ENCODE results near the gene IKZF5.

The IKZF5 gene

GRCh38 chr10:123011987-123012386, 3.4 kb upstream of the IKZF5 start:
- no peak overlapping the region for H3K27ac ChIP-seq (ENCODE audit: extremely low read depth, low read depth, low read length)
- POLR2A ChIA-PET: interaction anchor here (1.1 kb wide), 1 partner anchor 31 kb away, joined by 3 read pairs; the partner anchor contains the start of gene PSTK

GRCh38 chr10:123009105-123009820, 668 bp upstream of the IKZF5 start:
- Histone ChIP-seq H3K9me3 (ENCODE audit: control insufficient read depth, insufficient read depth, low read depth, low read length) (no peaks in the 10 kb centered on the region), H3K36me3 (ENCODE audit: control insufficient read depth in 2 of 2, insufficient read depth in 1 of 2, low read length in 2 of 2) (peaks cover 0 to 5% of the 10 kb centered on the region in 2 experiments; a peak in 2 of 3 replicates), H3K4me1 (ENCODE audit: control insufficient read depth, insufficient read depth, low read length) (peaks cover 16% of the 10 kb centered on the region), H3K4me3 (ENCODE audit: low read depth, low read length) (peak overlapping the region; percentile 100), H3K27ac (ENCODE audit: extremely low read depth, low read depth, low read length) (peak overlapping the region; percentile 68; the same call in 1 of the 2 replicates)
- ChIA-PET POLR2A (interaction anchor here (0.6 to 2.0 kb wide), 5 partner anchors 11 to 1070 kb away, joined by 3 to 9 read pairs (median 3); partner anchors contain the start of genes BUB3 and PSTK), CTCF (no interaction called here)
- TF ChIP-seq CTCF (tag by site-specific recombination; IDR thresholded peaks at IDR 0.05) (no peak), ZNF280D (tag by site-specific recombination; IDR thresholded peaks at IDR 0.05) (no peak), GFI1B (tag by site-specific recombination; IDR thresholded peaks at IDR 0.05) (no peak), ZNF366 (tag by site-specific recombination; conservative IDR thresholded peaks at IDR 0.05) (no peak), ZNF48 (tag by site-specific recombination; IDR thresholded peaks at IDR 0.05) (no peak), ZNF341 (tag by site-specific recombination; IDR thresholded peaks at IDR 0.05; ENCODE audit: low read depth) (no peak), AEBP2 (tag by site-specific recombination; IDR thresholded peaks at IDR 0.05; ENCODE audit: borderline replicate concordance) (no peak), ZNF350 (tag by site-specific recombination; IDR thresholded peaks at IDR 0.05) (no peak), ZNF624 (tag by site-specific recombination; IDR thresholded peaks at IDR 0.05) (no peak), INSM2 (tag by site-specific recombination; IDR thresholded peaks at IDR 0.05) (no peak)

More at GRCh38 chr10:123011987-123012386, 3.4 kb upstream of the IKZF5 start:
- H3K4me3 ChIP-seq (ENCODE audit: low read depth, low read length): no peak overlapping the region
- CTCF ChIA-PET: interaction anchor here (0.6 to 1.3 kb wide), 6 partner anchors 10 to 121 kb away, joined by 3 to 6 read pairs (median 3); no protein-coding TSS in a partner anchor
- peaks cover 3% of the 10 kb centered on the region; the same call in 1 of the 2 replicates for H3K4me1 ChIP-seq (ENCODE audit: control insufficient read depth, insufficient read depth, low read length)
- TF ChIP-seq ZBTB48 (tag by site-specific recombination; IDR thresholded peaks at IDR 0.05) (no peak), TCF7L2 (IDR thresholded peaks at IDR 0.05; ENCODE audit: borderline replicate concordance, low read depth, low read length) (no peak), ZNF585B (tag by site-specific recombination; IDR thresholded peaks at IDR 0.05) (no peak), SP7 (tag by site-specific recombination; IDR thresholded peaks at IDR 0.05) (no peak), YY1 (tag by site-specific recombination; IDR thresholded peaks at IDR 0.05) (no peak), ZNF610 (tag by site-specific recombination; IDR thresholded peaks at IDR 0.05; ENCODE audit: borderline replicate concordance) (no peak), ZNF169 (tag by site-specific recombination; IDR thresholded peaks at IDR 0.05) (no peak), ZNF571 (tag by site-specific recombination; IDR thresholded peaks at IDR 0.05) (no peak), BCL11A (tag by site-specific recombination; IDR thresholded peaks at IDR 0.05; ENCODE audit: low read depth) (no peak), ZNF391 (tag by site-specific recombination; IDR thresholded peaks at IDR 0.05; ENCODE audit: borderline replicate concordance, low read depth) (no peak), KLF1 (tag by site-specific recombination; IDR thresholded peaks at IDR 0.05) (no peak), ZNF133 (tag by site-specific recombination; IDR thresholded peaks at IDR 0.05) (no peak), MEIS1 (CRISPR knock-in tag; IDR thresholded peaks at IDR 0.05; ENCODE audit: borderline replicate concordance) (no peak), ZBTB11 (tag by site-specific recombination; conservative IDR thresholded peaks at IDR 0.05; ENCODE audit: low read depth) (no peak), ZNF416 (tag by site-specific recombination; IDR thresholded peaks at IDR 0.05) (no peak)
- no peaks in the 10 kb centered on the region for H3K9me3 ChIP-seq (ENCODE audit: control insufficient read depth, insufficient read depth, low read depth, low read length)
- peaks cover 0 to 5% of the 10 kb centered on the region in 2 experiments; a peak in 2 of 3 replicates for H3K36me3 ChIP-seq (ENCODE audit: control insufficient read depth in 2 of 2, insufficient read depth in 1 of 2, low read length in 2 of 2)

Data from HEK293 (cell line).